CD1c-positive myeloid dendritic cell (primary cell): ENCODE data around the gene CAMKMT.
"Not testable (repeated sequence)": the region's sequence is repeated elsewhere in the genome, so short reads cannot be mapped to it uniquely, and the experiment has no call there.

Experiments used
- DNase-seq: peaks from one replicate; pipeline ENCODE4 v3.0.0-alpha.2; 2016; ENCODE audit errors: extremely low spot score

The CAMKMT gene

GRCh38 chr2:44550561-44550960 is 188.8 kb downstream of the CAMKMT start:
- DNase-seq = peak; percentile 47

DNA sequence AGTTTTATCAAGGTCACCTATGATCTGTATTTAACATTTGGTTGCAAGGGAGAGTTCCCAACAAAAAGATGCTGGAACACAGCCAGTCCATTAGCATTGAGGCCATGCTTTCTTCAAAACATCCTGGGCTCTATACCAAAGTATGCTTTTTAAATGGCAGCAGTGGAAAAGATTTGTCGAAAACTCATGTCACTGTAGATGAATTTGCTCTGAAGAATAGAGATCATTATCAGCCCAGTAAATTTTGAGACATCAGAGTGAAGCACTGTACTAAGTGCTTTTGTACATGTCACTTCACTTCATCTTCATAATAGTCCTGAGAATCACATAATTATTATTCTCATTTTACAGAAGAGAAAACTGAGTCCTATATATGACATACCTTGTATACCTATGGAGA is 189.8 kb downstream of the CAMKMT start:
- DNase-seq = no peak

DNA sequence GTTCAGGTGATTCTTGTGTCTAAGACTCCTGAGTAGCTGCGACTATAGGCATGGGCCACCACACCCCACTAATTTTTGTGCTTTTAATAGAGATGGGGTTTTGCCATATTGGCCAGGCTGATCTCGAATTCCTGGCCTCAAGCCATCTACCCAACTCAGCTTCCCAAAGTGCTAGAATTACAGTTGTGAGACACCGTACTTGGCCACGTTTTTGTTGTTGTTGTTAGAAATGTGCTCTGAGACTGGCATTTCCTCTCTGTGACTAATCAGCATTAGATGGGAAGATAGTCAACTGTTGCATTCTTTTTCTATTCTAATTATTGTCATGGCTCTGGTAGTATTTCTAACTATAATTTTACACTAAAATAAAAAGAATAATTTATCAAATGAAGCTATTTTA is 191.7 kb downstream of the CAMKMT start:
- DNase-seq = no peak

DNA sequence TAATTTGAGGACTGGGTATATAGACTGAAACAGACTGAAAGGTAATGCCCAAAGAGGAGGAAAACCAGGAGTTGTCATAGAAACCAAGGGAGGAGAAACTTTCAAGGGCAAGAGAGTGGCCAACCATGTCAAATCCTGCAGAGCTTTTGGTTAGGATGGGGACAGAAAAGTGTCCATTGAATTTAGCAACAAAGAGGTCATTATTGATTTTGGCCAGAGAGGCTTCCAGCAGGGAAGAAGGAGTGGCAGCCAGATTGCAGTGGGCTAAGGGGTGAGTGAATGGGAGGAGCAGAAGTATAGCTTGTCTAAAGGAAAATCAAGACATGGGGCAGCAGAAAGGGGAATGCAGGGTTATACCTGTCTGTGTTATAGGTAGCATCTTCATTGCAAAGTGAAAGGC is 194.0 kb downstream of the CAMKMT start:
- DNase-seq = no peak

DNA sequence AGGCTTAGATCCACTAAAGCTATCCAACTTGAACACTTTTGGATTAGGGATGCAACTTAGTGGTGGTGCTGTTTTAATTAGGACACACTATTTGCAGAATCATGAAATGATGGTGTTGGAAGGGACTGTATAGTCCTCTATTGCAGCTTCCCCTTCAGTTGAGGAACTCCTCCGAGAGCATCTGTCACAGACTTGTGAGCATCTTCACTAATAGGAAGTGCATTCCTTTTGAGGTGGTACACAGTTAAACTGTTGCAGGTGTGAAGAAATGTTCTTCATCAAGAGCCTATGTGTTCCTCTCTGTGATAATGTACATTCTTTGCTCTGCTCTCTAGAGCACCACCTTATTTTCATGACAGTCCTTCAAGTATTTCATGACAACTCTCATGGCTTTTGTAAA is 197.4 kb downstream of the CAMKMT start:
- no peak for DNase-seq

- DNase-seq = no peak
Observed at GRCh38 chr2:44560352-44560751, 198.6 kb downstream of the CAMKMT start.

- DNase-seq = no peak
Observed at GRCh38 chr2:44560941-44561340, 199.2 kb downstream of the CAMKMT start.

GRCh38 chr2:44562737-44563136 is 201.0 kb downstream of the CAMKMT start:
- no peak for DNase-seq

GRCh38 chr2:44564752-44565151 is 203.0 kb downstream of the CAMKMT start:
- DNase-seq = no peak

DNA sequence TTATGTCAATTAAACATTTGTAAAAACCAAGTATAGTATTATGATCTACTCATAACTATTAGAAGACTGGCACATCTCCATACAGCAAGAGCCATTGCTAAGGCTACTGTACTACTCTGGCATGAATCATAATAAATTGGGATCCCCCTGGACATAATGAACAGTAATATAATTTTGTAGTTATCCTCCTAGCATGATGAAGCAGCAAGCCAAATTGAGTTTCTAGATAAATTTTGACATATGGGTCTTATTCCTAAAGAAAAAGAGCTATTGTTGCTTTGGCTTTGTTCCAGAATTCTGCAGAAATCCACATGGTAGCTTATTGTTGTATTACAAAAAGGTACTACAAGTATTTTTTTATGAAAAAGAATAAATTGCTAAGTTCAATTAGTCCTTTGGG is 204.3 kb downstream of the CAMKMT start:
- no peak for DNase-seq

- DNase-seq = no peak
Observed at GRCh38 chr2:44569491-44569890, 207.7 kb downstream of the CAMKMT start.

DNA sequence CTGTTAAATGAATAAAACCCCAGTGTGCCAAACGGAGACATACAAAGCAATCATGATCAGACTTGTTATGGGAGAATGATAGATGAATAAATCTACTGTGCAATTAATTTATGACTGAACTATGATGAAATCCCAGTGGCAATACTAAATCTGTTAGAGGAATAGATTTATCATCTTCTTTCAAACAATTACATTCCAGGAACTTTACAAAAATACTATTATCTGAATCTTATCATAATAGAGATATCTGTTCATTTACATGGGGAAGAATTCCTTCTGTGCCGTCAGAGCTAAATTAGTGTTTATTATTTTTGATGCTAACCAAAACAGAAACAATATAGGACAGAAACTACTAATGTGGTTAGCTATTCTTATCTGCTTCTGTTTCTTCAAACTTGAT is 208.5 kb downstream of the CAMKMT start:
- DNase-seq = no peak

DNA sequence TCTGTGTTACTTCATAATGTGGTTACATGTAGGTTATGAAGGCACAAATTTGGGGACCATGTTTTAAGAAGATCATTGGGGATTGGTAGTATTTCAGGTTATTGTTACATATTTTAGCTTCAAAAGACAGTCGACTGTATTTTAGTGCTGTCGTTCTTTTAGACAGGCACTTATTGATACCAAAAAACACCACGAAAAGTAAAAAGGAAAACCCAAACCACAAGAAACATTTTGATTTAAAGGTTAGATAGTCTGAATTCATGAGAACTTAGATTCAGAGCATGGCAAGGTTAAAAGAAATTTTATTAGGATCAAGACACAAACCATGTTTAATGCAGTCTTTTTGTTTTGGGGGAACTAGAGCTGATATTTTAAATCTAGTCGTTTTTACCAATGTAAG is 209.0 kb downstream of the CAMKMT start:
- DNase-seq = no peak

- no peak for DNase-seq
Observed at GRCh38 chr2:44572196-44572900, 210.6 kb downstream of the CAMKMT start.

DNA sequence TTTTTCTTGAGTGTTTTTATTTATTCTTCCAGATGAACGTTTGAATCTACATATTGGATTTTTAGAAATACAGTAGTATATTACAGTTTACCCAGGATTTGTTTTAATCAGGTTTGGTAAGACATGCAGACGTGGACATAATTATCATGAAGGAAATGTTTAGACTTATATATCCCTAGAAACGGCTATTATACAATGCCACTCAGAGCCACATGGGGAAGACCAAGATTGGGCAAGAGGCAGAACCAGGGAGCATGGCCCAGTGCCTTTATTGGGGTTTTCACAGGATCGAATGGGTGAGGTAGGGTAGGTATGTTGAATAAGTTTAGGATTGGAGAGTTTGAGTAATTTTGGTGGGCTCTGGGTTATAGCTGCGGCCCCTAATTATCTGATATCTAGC is 212.2 kb downstream of the CAMKMT start:
- no peak for DNase-seq

GRCh38 chr2:44578471-44579093 is 216.8 kb downstream of the CAMKMT start:
- DNase-seq = peak; percentile 73

DNA sequence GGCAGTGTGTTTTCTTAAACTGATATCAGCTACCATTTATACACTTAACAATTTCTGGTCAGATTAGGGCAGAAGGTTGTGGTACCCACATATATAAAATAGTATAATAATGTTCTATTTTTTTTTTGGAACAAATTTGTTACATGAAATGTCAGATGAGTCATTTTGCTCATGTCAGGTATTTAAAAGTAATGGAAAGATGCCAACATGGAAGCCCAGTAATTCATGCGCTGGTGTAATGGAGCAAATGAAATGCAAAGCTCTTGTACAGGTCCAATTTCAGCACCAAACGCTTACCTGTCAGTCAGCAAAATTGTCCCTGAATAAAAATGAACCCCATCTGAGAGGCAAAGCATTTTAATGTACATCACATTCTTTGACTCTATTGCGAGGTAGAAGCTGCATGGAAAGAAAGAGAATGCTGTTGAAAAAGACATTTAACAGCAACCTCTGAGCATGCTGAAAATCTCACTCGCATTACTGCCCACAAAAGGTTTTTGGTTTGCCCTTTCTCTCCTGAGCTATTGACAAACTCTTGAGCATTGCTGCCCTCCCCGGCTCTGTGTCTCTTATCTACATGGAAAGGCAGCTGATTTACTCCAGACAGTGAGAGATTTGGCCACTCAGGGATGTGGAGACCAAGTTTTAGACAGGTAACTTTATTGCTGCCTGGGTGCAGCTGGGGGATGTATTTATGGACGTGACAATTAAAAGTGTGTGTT is 217.5 kb downstream of the CAMKMT start:
- no peak for DNase-seq

DNA sequence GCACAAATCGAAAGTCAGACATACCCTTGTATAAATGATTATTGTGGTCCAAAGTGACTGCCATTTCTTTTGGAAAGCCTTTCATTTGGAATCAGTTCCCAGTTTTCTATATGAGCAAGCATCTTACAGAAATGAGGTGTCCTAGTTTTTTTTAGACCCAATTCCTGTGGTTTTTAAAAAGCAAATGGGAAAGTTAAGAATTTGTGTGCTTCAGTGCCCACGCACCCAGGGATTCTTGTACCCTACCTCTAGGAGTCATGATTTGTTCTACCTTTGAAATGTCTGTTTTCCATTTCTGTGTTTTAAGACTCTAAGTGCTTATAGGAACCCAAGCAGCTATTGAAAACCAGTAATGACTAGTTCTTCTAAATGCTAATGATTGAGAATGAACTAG is 218.1 kb downstream of the CAMKMT start:
- no peak for DNase-seq

GRCh38 chr2:44580875-44581515 is 219.2 kb downstream of the CAMKMT start:
- DNase-seq = no peak

GRCh38 chr2:44582363-44583008 is 220.7 kb downstream of the CAMKMT start:
- no peak for DNase-seq

DNA sequence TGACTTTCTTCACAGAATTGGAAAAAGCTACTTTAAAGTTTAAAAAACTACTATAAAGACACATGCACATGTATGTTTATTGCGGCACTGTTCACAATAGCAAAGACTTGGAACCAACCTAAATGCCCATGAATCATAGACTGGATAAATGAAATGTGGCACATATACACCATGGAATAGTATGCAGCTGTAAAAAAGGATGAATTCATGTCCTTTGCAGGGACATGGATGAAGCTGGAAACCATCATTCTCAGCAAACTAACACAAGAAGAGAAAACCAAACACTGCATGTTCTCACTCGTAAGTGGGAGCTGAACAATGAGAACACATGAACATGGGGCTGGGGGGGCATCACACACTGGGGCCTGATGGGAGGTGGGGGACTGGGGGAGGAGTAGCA is 233.9 kb downstream of the CAMKMT start:
- not testable (repeated sequence) for DNase-seq
